ENCODE data around the gene ASTL. TPM values are rescaled to one million over a fixed set of nuclear protein-coding genes. Genes with fewer than 3 reads are reported as not detected.

The ASTL gene
- polyA plus RNA-seq, 1 donor from 2014 or later: not detected

DNA sequence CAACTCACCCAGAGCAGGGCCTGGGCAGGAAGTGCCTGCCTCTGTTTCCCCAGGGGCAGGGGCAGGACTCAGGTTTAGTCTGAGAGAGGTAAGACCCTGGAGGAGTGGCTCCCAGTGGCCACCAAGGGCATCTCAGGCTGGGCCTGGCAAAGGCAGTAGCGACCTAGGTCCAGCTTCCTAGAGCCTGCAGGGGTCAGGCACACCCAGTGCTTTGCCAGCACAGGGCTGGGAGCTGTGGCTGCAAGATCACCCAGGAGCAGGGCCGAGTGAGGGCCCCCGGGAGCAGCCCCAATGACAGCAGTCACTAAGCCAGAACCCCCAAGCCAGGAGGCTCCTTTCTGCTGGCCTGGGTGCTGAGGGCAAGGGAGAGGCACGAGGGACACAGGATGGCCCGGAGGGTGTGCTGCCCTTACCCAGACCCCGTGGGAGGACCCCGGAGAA is 15.7 kb upstream of the ASTL start:
- no peaks in the 10 kb centered on the region for H3K36me3 Mint-ChIP-seq
- H3K9me3 Mint-ChIP-seq: no peaks in the 10 kb centered on the region
- H3K27ac Mint-ChIP-seq: no peak overlapping the region
- peaks cover 20 to 34% (median 24%) of the 10 kb centered on the region in 3 donors for H3K4me1 Mint-ChIP-seq
- no peaks in the 10 kb centered on the region for H3K27me3 Mint-ChIP-seq
- H3K4me3 Mint-ChIP-seq: peak overlapping the region in 1 of 4 donors; percentile 6

DNA sequence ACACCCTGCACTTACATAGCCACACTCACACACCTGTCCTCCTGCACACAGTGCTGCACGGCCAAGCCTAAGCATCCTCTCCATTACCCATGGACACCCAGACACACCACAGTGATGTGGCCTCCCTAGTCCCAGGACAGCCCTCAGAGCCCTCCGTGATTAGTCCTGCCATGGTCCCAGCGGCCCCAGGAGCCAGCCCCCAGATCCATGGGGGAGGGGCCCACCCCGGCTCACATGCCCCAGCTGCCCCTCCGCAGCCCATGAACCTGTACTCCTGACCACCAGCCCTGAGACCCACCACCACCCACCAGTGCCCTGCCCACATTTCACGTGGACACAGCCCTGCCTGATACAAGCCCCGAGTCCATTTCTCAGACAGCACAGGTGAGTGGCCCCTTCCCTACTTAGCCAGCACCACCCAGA is 15.0 kb upstream of the ASTL start:
- H3K9me3 Mint-ChIP-seq: no peaks in the 10 kb centered on the region
- H3K36me3 Mint-ChIP-seq: no peaks in the 10 kb centered on the region
- peak overlapping the region in 1 of 3 donors; percentile 46 for H3K27ac Mint-ChIP-seq
- peaks cover 19 to 37% (median 27%) of the 10 kb centered on the region in 3 donors for H3K4me1 Mint-ChIP-seq
- no peaks in the 10 kb centered on the region for H3K27me3 Mint-ChIP-seq
- peak overlapping the region in 1 of 4 donors; percentile 6 for H3K4me3 Mint-ChIP-seq

DNA sequence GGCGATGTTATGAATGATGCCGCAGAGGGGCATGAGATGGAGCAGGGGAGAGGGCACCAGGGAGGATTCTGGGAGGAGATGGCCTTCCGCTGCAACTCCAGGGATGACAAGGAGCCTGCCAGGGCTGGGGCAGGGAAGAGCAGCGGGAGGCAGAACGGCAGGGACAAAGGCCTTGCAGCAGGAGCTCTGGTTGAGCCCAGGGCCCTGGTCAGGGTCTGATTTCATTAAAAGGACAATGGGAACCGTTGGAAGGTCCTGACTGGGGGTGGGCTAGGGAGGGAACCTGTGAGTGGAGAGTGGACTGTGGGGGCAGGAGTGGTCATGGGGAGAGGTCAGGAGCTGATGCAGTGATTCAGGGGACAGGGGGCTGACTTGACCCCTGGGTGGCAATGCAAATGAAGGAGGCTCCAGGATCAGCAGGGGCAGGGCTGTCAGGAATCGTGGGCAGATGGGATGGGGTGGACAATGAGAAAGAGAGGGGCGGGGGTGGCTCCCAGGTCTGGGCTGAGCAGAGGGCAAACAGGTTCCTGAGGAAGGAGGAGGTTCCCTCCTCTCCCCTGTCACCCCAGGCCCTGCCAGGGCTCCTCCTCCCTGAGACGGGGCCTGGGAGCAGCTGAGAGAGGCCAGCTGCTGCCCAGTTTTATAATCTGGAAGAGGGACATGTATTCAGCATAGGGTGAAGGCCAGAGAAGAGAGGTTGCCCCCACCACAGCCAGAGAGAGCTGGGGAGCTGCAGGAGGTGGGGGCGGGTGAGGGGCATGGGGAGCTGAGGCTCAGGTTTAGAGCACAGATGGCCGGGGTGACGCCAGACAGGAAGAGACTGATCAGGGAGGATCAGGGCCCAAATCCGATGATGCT is 14.2 kb upstream of the ASTL start:
- H3K27me3 Mint-ChIP-seq: no peaks in the 10 kb centered on the region
- H3K9me3 Mint-ChIP-seq: no peaks in the 10 kb centered on the region
- H3K27ac Mint-ChIP-seq: peak overlapping the region; percentile 40 to 97 (median 89)
- peaks cover 18 to 34% (median 24%) of the 10 kb centered on the region in 3 donors for H3K4me1 Mint-ChIP-seq
- H3K36me3 Mint-ChIP-seq: no peaks in the 10 kb centered on the region
- peak overlapping the region in 1 of 4 donors; percentile 45 for H3K4me3 Mint-ChIP-seq

DNA sequence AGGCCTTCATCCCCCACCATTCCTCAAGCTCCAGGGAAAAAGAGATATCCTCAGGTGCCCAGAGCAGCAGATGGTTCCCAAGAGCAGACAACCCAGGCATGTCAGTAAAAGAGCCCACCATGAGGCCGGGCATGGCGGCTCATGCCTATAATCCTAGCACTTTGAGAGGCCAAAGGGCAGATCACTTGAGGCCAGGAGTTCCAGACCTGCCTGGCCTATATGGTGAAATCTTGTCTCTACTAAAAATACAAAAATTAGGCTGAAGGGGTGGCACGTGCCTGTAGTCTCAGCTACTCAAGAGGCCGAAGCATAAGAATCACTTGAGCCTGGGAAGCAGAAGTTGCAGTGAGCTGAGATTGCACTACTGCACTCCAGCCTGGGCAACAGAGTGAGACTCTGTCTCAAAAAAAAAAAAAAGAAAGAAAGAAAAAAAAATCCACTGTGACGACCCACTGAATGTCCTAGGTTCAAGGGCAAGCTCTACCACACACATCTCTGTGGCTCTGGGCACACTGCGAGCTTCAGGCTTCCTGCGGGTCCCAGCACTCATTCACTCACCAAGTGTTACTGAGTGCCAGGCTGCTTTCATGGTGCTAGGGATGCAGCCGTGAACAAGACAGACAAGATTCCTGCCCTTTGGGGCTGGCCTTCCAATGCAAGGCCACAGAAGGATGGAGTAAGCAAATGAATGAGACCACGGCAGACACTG is 13.4 kb upstream of the ASTL start:
- Mint-ChIP-seq H3K4me1 (peaks cover 13 to 34% (median 24%) of the 10 kb centered on the region in 3 donors), H3K27me3 (no peaks in the 10 kb centered on the region)

GRCh38 chr2:96150791-96151594 is 12.7 kb upstream of the ASTL start:
- Mint-ChIP-seq H3K4me1 (peaks cover 16 to 32% (median 28%) of the 10 kb centered on the region in 3 donors), H3K4me3 (peak overlapping the region in 2 of 4 donors; percentile 60), H3K27me3 (no peaks in the 10 kb centered on the region), H3K27ac (peak overlapping the region in 2 of 3 donors; percentile 97 to 99), H3K9me3 (no peaks in the 10 kb centered on the region), H3K36me3 (no peaks in the 10 kb centered on the region)

More for the DNA sequence above, 13.4 kb upstream of the ASTL start:
- Mint-ChIP-seq H3K4me3 (peak overlapping the region in 1 of 4 donors; percentile 45), H3K27ac (peak overlapping the region; percentile 40 to 97 (median 89)), H3K9me3 (no peaks in the 10 kb centered on the region), H3K36me3 (no peaks in the 10 kb centered on the region)

- H3K9me3 Mint-ChIP-seq: no peaks in the 10 kb centered on the region
- peaks cover 16 to 32% (median 26%) of the 10 kb centered on the region in 3 donors for H3K4me1 Mint-ChIP-seq
Observed at GRCh38 chr2:96150007-96150640, 11.8 kb upstream of the ASTL start.

GRCh38 chr2:96148410-96149217 is 10.3 kb upstream of the ASTL start:
- no peaks in the 10 kb centered on the region for H3K27me3 Mint-ChIP-seq
- peak overlapping the region; percentile 97 to 99 (median 99) for H3K27ac Mint-ChIP-seq
- peaks cover 21 to 37% (median 35%) of the 10 kb centered on the region in 3 donors for H3K4me1 Mint-ChIP-seq
- H3K36me3 Mint-ChIP-seq: no peaks in the 10 kb centered on the region
- H3K4me3 Mint-ChIP-seq: peak overlapping the region; percentile 61 to 77 (median 67)
- no peaks in the 10 kb centered on the region for H3K9me3 Mint-ChIP-seq

More at GRCh38 chr2:96150007-96150640, 11.8 kb upstream of the ASTL start:
- H3K27me3 Mint-ChIP-seq: no peaks in the 10 kb centered on the region
- peak overlapping the region in 2 of 3 donors; percentile 97 to 99 for H3K27ac Mint-ChIP-seq
- no peaks in the 10 kb centered on the region for H3K36me3 Mint-ChIP-seq
- H3K4me3 Mint-ChIP-seq: peak overlapping the region in 1 of 4 donors; percentile 60

GRCh38 chr2:96147593-96148201 is 9.4 kb upstream of the ASTL start:
- no peaks in the 10 kb centered on the region for H3K9me3 Mint-ChIP-seq
- no peaks in the 10 kb centered on the region for H3K27me3 Mint-ChIP-seq
- H3K4me1 Mint-ChIP-seq: peaks cover 26 to 46% (median 40%) of the 10 kb centered on the region in 3 donors
- H3K4me3 Mint-ChIP-seq: peak overlapping the region; percentile 62 to 91 (median 77)
- no peaks in the 10 kb centered on the region for H3K36me3 Mint-ChIP-seq
- H3K27ac Mint-ChIP-seq: peak overlapping the region; percentile 97 to 99 (median 99)

GRCh38 chr2:96146881-96147592 is 8.7 kb upstream of the ASTL start:
- peaks cover 32 to 50% (median 45%) of the 10 kb centered on the region in 3 donors for H3K4me1 Mint-ChIP-seq
- H3K4me3 Mint-ChIP-seq: peak overlapping the region; percentile 77 to 92 (median 86)
- H3K27me3 Mint-ChIP-seq: no peaks in the 10 kb centered on the region
- H3K9me3 Mint-ChIP-seq: no peaks in the 10 kb centered on the region
- H3K27ac Mint-ChIP-seq: peak overlapping the region; percentile 97 to 99 (median 99)
- H3K36me3 Mint-ChIP-seq: no peaks in the 10 kb centered on the region

DNA sequence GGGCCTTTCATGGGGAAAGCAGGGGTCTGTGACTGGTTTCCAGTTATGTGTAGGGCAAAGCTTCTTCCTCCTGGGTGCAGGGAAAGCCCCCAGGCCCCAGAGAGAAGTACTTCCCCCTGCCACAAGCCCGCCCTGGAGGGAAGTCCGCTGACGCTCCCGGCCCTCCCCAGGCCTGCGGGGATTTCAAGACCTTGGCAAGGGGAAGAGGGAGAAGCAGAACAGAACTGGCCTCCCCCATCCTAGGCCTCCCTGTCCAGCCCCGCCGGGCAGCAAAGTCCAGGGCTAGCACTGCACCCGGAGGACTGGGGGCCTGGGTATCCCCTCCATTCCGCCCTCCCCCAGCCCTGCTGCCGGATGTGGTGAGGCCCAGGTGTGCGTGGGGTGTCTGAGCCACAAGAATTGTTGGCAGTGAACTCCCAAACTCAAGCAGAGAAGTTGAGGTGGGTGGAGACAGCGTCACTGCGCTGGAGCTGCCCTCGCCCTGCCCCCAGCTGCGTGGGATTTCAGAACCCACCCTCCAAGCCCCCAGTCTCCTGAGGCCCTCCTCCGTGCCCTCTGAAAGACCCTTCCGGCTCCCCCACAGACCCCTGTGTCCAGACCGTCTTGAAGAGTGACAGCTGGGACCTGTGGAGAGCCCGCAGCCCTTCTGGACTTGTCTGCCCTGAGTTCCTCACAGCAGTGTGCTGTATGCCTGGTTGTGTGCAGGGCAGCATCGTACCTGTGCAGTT is 8.0 kb upstream of the ASTL start:
- Mint-ChIP-seq H3K27me3 (no peaks in the 10 kb centered on the region), H3K4me1 (peaks cover 32 to 50% (median 46%) of the 10 kb centered on the region in 3 donors), H3K4me3 (peak overlapping the region; percentile 77 to 92 (median 86)), H3K27ac (peak overlapping the region; percentile 97 to 99 (median 99)), H3K36me3 (no peaks in the 10 kb centered on the region), H3K9me3 (no peaks in the 10 kb centered on the region)

DNA sequence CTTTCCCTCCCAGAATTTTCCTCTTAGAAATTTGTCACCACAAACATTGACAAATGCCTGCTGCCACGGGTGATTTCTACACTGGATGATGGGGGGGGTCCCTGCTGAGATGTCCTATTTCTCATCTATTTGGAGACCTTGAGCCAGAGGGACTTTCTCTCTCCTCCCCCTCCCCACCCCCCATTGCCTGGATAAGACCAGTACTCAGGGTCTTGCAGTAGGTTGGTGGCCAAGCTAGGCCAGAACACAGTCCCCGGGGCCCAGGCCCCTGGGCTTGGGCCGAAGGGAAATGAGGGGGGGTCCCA is 7.5 kb upstream of the ASTL start:
- Mint-ChIP-seq H3K9me3 (no peaks in the 10 kb centered on the region), H3K27ac (peak overlapping the region; percentile 97 to 99 (median 99)), H3K36me3 (no peaks in the 10 kb centered on the region), H3K4me1 (peaks cover 32 to 50% (median 46%) of the 10 kb centered on the region in 3 donors), H3K27me3 (no peaks in the 10 kb centered on the region), H3K4me3 (peak overlapping the region; percentile 77 to 92 (median 86))

Measured in IgD-negative memory B cell (primary cell).